Stomach (tissue), 4 donors: Measurements from ENCODE around the gene ABCA9.

Source experiments
- CTCF ChIP-seq, 7 experiments: fragments of 450-650 bp in 4 of 7; fragments of 200-600 bp in 3 of 7; sonication (generic) in 3 of 7; IDR thresholded peaks; one replicate each; pipeline ENCODE4 v1.5.1; 2016 to 2019; ENCODE audit warnings: antibody characterized with exemption in 7 of 7, control low read depth in 2 of 7, mild to moderate bottlenecking in 1 of 7
- POLR2A ChIP-seq, 4 donors: fragments of 450-650 bp; IDR thresholded peaks; one replicate each; pipeline ENCODE4 v1.6.1; 2016; ENCODE audit warnings: antibody characterized with exemption in 4 of 4, control low read depth in 2 of 4, mild to moderate bottlenecking in 1 of 4, moderate library complexity in 1 of 4
- POLR2AphosphoS5 ChIP-seq, 3 donors: sonication (generic); formaldehyde crosslinking; IDR thresholded peaks; one replicate each; pipeline ENCODE4 v1.6.1; 2016; ENCODE audit warnings: antibody characterized with exemption in 3 of 3

- TF ChIP-seq CTCF (IDR thresholded peaks at IDR 0.05) (no peak), POLR2A (IDR thresholded peaks at IDR 0.05) (no peak), POLR2AphosphoS5 (IDR thresholded peaks at IDR 0.05) (no peak)
These were observed 16.4 kb downstream of the ABCA9 start for GRCh38 chr17:69044371-69044770.
